CD4-positive, alpha-beta T cell treated with Interleukin-15 for 4 hours (primary cell): Measurements from ENCODE around the gene TMED1.
"Not testable (repeated sequence)": the region's sequence is repeated elsewhere in the genome, so short reads cannot be mapped to it uniquely, and the experiment has no call there.

Experiments
- DNase-seq: peaks from one replicate; pipeline ENCODE4 v3.0.0-alpha.2; 2020; ENCODE audit warnings: low spot score

TMED1 gene

DNA sequence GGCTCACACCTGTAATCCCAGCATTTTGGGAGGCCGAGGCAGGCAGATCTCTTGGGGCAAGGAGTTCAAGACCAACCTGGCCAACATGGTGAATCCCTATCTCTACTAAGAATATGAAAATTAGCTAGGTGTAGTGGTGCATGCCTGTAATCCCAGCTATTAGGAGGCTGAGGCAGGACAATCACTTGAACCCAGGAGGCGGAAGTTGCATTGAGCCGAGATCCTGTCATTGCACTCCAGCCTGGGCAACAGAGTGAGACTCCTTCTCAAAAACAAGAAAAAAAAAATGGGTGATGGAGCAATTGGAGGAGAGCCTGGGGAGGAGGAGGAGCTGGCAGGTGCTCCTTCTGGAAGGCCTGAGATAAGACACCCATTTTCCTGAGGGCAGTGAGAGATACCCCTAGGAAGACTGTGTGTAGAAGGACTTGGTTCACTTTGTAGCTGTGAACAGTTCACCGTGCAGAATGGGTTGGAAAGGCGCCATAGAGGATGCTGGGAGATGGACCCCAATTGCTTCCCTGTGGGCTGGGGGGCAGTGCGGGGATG lies 26.6 kb upstream of the TMED1 start:
- DNase-seq = no peak

DNA sequence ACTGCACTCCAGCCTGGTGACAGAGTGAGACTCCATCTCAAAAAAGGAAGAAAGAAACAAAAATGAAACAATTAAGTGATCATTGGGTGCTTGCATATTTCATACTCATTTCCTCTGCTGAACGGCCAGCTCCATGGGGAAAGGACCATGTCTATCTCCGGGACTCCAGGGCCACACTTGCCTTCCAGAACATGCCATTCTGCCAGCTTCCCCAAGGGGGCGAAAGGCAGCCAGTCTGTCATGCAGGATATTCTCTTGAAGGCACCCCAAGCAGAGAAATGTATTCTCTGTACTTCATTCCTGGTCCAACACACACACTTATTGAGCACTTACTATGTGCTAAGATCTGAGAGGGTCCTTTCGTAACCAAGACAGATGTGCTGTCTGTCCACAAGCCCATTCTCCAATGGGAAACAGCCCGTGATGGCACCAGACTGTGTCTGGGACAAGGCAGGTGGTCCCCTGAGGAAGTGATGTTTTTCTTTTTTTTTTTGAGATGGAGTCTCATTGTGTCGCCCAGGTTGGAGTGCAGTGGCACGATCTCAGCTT lies 25.2 kb upstream of the TMED1 start:
- no peak for DNase-seq

DNA sequence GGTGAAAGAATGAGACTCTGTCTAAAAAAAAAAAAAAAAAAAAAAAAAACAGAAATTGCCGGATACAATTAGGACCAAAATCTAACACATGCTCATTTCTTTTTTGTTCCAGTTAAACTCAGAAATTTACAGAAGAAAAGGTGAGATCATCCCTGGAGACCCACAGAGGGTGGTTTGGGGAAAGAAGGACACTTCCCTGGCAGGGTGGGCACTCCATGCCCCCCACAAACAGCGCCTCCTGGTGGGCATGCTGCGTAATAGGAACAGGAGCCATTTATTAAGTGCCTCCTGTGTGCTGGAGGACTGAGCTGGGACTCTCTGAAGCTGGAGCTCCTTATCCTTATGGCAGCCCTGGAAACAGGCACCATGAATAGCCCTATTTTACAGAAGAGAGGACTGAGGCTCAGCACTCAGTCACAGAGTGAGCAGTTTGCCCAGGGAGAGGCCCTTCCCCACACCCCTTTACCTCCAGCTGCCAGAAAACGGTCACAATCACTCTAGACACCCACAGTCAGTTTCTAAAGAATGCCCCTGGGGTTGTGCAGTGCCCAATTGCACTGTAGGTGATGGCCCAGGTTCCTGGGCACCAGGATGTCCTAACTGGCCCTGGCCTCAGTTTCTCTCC lies 22.3 kb upstream of the TMED1 start:
- no peak for DNase-seq

DNA sequence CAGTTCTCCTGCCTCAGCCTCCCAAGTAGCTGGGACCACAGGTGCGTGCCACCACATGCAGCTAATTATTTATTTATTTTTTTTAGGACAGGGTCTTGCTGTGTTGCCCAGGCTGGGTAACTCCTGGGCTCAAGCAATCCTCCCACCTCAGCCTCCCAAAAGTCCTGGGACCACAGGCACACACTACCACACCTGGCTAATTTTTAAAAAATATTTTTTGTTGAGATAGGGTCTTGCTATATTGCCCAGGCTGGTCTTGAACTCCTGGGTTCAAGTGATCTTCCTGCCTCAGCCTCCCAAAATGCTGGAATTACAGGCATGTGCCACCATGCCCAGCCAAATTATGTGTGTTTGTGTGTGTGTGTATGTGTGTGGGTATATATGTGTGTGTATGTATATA lies 20.9 kb upstream of the TMED1 start:
- DNase-seq = not testable (repeated sequence)

DNA sequence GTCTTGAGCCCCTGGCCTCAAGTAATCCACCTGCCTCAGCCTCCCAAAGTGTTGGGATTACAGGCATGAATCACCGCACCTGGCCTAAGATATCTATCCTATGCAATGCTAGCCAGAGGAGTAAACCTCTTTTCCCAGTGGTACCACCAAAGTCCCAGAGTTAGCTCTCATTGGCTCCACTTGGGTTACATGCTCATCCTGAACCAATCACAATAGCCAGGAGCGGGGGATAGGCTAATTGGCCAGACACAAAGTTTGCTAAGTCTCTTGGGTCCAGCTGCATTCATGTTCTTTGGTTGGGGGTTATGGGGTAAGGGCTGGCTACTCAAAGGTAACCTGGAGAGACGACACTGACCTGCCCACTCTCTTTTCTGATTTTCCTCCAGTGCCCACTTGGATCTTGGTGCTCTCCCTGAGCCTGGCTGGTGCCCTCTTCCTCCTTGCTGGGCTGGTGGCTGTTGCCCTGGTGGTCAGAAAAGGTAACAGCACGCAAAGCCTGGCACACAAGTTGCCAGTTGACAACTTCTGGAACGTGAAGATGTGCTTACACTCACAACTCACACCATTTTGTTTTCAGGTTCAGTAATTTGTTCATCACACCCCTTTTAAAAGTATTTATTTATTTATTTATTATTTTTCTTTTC lies 20.0 kb upstream of the TMED1 start:
- DNase-seq = no peak

DNA sequence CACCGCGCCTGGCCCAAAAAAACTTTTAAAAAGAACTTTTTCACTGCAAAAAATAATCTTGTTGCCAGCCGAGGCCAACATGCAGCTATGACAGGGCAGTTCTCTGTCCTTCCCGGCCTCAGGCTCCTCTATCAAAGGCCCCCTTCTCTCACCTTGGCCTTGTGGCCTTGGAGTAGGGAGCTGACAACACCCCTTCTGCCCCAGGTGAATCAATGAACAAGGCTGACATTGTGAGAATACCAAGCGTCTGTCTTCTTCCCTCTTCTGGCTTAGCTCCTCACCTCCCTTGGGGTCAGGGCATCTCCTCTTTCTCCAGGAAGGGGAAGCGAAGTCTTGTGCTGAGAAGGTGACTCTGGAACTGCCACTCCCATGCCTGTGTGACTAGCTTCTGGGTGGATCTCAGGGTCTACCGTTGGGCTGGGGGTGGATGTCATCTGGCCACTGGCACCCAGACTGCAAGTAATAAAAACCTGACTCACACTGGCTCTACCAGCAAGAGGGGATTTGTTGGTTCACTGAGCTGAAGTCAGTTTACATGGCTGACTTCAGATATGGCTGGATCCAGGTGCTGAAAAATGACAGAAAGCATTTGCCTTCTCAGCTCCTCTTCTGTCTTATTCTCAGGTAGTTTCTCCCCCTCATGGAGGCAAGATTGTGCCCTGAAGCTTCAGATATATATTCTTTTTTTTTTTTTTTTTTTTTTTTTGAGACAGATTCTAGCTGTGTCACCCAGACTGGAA lies 18.5 kb upstream of the TMED1 start:
- no peak for DNase-seq

DNA sequence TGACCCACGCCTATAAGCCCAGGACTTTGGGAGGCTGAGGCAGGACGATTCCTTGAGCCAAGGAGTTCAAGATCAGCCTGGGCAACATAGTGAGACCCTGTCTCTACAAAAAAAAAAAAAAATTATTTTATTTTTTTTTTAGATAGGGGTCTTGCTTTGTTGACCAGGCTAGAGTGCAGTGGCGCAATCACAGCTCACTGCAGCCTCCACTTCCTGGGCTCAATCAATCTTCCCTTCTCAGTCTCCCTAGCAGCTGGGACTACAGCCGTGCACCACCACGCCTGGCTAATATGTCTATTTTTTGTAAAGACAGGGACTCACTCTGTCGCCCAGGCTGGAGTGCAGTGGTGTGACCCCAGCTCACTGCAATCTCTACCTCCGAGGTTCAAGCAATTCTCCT lies 16.9 kb upstream of the TMED1 start:
- DNase-seq = no peak

DNA sequence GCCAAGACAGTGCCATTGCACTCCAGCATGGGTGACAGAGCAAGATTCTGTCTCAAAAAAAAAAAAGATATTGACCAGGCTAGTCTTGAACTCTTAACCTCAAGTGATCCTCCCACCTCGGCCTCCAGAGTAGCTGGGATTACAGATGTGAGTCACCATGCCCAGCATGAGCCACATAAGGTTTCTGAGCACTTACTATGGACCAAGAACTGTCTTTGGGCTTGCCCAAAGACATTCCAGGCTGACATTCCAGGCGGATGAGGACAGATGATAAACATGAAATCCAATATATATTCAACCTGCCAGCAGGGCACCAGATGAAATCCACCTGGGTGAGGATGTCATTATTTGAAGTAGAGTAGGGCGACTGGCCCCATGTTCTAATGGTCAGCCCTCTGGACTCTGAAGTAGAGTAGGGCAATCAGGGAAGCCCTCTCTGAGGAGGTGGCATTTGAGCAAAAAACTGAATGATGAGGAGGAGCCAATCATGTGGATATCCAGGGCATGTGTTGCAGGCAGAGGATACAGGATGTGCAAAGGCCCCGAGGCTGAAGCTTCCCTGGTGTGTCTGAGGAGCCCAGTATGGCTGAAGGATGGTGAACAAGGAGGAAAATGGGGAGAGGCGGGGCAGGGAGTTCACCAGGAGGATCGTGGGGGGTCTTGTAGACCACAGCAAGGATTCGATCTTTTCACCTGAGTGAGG lies 16.2 kb upstream of the TMED1 start:
- no peak for DNase-seq

DNA sequence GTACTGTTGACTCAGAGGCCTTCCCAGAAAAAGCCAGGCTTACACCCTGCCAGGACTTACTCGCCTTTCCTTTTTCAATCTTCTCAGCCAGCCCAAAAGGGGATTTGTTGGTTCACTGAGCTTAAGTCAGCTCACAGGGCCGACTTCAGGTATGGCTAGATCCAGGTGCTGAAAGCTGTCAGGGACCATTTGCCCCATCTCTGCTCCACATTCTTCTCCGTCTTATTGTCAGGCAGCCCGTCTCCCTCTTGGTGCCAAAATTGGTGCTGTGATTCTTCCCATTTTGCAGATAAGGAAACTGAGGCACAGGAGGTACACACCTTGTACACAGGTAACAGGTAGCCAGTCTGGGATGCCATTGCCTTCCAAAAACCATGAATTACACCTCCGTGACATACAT lies 14.6 kb upstream of the TMED1 start:
- no peak for DNase-seq

DNA sequence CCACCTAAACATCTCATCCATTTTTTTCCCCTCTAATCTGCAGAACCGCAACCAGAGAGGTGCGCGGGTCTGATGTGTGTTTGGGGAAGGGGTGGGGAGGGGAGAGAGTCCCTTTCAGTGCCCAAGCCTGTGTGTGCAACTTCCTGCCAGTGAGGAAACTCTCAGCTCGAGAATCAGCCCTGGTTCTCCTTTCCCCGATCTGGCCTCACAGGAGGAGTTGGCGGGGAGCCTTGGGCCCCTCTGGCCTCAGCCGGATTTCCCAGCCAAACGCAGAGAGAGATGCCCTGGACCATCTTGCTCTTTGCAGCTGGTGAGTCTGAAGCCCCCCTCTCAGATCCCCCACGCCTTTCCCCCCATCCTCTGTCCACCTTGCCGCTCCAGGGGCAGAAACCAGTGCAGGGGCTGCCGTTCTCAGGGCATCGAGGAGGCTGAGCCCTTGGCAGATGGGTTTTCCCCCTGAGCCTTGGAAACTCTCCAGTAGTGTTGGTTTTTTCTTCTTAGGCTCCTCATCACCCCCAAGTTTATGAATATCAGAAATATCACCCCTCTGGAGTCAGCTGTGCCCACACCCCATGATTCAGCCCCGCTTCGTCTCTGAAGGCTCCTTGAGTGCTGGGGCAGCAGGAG lies 12.3 kb upstream of the TMED1 start, which contains the start of gene C19orf38:
Gene C19orf38 (plus strand): TSS at position 186 of the 627 bp plus-strand sequence. CDS start 94 bp downstream, at position 280.
- no peak for DNase-seq

DNA sequence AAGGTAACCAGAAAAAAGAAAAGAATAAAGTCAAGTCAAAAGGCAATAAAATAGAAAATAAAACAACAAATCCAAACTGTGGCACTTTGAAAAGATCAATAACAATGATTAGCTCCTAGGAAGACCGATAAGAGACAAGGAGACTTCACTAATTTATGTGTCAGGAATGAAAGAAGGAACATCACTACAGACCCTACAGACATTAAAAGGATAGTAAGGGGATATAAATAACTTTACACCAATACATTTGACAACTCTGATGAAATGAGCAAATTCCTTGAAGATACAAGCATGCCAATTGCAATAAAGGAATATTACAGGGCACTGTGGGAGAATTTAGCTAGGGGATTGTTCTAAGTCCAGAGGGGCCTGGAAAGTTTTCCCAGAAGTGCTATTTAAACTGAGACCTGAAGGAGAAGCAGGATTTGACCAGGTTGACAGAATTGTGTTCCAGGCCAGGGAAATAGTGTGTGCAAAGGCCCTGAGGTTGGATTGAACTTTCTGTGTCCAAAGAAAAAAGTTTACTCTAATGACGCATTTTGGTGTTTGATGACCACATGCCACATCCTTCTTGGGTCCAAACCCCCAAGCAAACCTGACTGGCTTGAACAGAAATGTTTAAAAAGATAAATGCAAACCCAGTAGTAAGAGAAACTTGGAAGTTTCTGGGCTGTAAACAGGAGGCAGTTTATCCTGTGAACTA lies 10.6 kb upstream of the TMED1 start:
- DNase-seq = no peak

DNA sequence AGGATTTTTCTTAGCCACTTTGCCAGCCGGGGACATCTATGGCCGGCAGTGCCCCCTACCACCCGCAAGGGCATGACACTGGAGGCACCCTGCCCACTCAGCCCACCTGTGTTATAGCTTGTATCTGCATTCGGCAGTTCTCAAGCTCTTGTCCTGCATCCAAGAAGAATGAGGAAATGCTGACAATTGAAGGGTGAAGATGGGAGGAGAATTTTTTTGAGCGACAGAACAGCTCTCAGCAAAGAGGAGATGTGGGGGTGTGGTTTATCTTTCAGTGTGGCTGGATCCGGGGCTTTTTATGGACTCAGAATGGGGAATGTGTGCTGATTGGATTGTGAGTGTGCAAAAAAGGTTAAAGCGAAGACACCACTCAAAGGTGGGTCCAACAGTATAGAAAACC lies 6.8 kb upstream of the TMED1 start:
- no peak for DNase-seq

DNA sequence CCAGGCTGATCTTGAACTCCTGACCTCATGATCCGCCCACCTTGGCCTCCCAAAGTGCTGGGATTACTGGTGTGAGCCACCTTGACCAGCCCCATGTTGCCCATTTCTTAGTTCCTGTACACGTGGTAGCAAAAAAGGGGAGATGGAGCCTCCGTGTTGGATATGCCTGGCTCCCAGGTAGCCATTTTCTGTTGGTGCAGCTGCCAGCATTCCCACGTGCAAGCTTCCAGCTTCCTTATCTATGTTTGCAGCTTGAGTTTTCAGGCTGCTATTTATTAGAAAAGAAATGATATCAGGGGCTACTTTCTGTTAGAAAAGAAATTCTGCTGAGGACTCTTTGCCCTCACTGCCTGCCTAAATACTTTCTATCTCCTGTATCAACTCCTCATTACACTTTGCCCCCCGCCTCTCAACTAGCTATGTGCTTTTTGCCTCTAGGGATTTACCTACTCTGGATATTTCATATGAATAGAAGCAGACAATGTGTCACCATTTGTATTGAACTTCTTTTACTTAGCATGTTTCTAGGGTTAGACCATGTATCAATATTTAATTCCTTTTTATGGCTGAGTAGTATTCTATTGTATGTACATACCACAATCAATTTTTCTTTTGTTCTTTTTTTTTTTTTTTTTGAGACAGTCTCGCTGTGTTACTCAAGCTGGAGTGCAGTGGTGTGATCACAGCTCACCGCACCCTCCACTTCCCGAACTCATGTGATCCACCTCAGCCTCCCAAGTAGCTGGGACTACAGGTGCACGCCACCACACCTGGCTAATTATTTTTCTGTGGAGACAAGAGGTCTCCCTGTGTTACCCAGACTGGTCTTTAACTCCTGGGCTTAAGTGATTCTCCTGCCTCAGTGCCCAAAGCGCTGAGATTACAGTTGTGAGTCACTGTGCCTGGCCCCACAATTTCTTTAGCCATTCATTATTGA lies 3.4 kb upstream of the TMED1 start:
- DNase-seq = no peak

DNA sequence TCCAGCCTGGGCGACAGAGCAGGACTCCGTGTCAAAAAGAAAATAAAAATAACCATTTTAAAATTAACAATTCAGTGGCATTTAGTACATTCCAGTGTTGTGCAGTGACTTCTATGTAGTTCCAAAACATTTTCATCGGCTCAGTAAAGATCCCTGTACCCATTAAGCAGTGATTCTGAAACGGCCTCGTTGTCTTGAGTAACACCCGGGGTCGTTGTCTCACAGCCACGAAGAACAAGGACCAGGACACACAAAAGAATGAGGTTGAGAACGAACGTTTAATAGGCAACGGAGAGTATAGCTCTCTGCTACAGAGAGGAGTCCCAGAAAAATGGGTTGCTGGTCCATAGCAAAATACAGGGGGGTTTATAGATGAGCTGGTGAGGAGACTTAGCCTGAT lies 2.4 kb upstream of the TMED1 start:
- DNase-seq = no peak

DNA sequence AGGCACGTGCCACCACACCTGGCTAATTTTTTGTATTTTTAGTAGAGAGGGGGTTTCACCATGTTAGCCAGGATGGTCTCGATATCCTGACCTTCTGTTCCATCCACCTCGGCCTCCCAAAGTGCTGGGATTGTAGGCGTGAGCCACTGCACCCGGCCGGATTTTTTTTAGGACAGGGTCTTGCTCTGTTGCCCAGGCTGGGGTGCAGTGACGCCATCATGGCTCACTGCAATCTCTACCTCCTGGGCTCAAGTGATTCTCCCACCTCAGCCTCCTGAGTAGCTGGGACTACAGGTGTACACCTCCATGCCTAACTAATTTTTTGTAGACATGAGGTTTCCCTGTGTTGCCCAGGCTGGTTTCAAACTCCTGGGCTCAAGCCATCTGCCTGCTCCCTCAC lies 1.6 kb upstream of the TMED1 start:
- not testable (repeated sequence) for DNase-seq

DNA sequence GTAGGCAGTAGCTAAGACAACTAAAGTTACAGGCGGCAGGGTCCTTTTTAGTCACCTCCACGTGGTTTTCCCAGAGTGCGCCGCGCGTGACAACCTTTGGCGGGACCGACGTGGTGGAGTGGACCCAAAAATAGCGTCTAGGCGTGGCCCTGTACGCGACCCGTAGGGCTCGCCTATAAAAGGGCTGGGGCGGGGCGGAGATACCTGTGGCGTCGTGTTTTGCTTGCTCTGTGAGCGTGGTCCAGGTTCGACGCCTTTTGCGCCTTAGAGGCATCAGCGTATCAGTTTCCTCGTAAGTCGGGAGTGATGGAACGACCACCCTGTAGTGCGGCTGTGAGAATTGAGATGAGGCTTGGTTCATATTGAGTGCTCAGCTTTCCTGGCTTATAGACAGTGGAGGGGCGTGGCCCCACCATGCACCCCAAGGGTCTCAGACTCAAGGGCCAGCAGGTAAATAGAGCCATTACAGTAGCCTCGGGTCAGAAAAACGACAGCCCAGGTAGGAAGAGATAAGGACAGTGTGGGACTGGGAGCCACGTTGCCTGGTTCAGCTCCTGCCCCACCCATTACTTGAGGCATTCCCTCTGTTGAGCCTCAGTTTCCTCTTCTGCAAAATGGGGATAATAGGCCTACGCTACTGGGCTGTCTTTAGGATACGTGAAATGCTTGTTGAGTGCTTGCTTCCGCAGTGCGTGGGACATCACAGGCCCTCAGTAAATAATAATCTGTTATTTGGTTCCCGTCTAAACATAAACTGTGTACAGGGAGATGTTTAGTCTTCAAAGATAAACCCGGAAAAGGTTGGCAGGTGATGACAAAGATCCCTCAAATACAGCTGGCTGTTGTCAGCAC lies 693 bp upstream of the TMED1 start:
- peak; percentile 84 for DNase-seq

DNA sequence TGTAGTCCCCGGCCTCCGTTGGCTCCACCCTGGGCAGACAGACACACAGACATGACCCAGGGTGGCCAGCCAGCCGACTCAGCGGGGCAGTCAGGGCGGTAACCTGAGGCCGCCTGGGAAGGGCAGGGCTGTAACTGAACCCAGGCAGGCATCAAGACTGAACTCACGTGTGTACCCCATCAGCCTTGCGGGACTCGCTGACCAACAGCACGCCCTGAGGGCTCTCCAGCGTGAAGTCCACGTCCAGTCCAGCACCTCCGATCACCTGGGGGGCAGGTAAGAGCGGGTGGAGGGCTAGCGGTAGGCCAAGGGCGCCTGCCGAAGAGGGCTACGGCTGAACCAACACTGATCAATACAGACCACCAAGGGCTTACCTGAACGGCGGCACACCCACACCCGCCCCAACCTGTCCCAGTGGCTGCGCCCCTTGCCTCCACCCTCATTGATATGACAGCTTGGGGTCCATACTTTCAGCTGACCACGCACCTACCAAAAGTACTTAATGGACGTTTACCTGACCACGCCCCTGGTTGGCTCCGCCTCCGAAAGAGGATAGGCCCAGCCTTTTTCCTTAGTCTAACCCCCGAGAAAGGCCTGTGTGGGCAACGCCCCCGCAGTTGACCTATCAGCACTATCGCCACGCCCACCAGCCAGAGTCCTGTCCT lies 791 bp downstream of the TMED1 start:
- no peak for DNase-seq

DNA sequence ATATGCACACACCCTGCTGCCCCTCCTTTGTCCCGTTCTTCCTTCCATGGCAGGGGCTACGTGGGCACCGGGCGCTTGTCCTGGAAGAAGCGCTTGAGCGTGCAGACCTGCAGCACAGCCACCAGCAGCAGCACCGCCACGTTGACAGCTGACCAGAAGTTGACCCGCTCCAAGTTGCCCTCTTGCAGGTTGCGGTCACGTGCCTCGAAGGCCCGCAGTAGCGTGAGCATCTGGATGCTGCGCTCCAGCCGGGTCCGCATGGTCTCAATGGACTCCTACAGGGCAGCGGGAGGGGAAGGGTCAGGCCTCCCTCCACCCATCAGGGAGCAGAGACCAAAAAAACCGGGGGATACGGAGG lies 3.1 kb downstream of the TMED1 start:
- no peak for DNase-seq
